Caco-2 (cell line): ENCODE measurements around the gene ACAD10. TPM values are rescaled to one million over a fixed set of nuclear protein-coding genes. Genes with fewer than 3 reads are reported as not detected.

Experiments
- BruUV-seq: library from RNA; stranded (reverse); fragments of 400-500 nt; replicated peaks from 2 replicates; lab custom pipeline; 2021; lab: Mats Ljungman, UMichigan
- CTCF ChIA-PET: fragments of 300-600 bp; sonication (Branson Sonifier 250); formaldehyde crosslinking; loops from one replicate; lab custom pipeline; 2022; ENCODE audit warnings: antibody characterized with exemption; lab: Charles Lee
- POLR2A ChIA-PET: fragments of 300-600 bp; sonication (Branson Sonifier 250); formaldehyde crosslinking; loops from one replicate; lab custom pipeline; 2022; ENCODE audit warnings: antibody characterized with exemption; lab: Charles Lee
- DNase-seq, 2 experiments: peaks; one replicate each; pipeline versions ENCODE4 v3.0.0 to v3.0.0-alpha.2; 2020 to 2022
- H3K27me3 ChIP-seq: replicated peaks from 2 replicates; pipeline ENCODE4 v1.6.0; 2011; ENCODE audit warnings: low read length; ENCODE audit not compliant: control insufficient read depth, insufficient read depth
- H3K36me3 ChIP-seq: 2 replicates; pipeline ENCODE4 v1.5.1; 2011; ENCODE audit warnings: low read length; ENCODE audit not compliant: control insufficient read depth, insufficient read depth
- H3K4me1 ChIP-seq: fragments of 250-450 bp; sonication (Bioruptor Pico); 2 replicates; pipeline ENCODE4 v1.5.1; 2020; ENCODE audit warnings: mild to moderate bottlenecking
- H3K4me3 ChIP-seq: 2 replicates; pipeline ENCODE4 v1.5.1; 2011; ENCODE audit warnings: low read depth, mild to moderate bottlenecking, control low read depth, low read length
- H3K9me3 ChIP-seq: fragments of 250-450 bp; sonication (Bioruptor Pico); 2 replicates; pipeline ENCODE4 v1.5.1; 2020; ENCODE audit warnings: mild to moderate bottlenecking, moderate library complexity
- H3K27ac Mint-ChIP-seq: one replicate; pipeline ENCODE4 v1.8.0; 2022; ENCODE audit warnings: mixed read lengths; ENCODE audit not compliant: unreplicated experiment
- H3K27me3 Mint-ChIP-seq: one replicate; pipeline ENCODE4 v1.8.0; 2022; ENCODE audit warnings: mixed read lengths; ENCODE audit not compliant: insufficient read depth, unreplicated experiment
- H3K36me3 Mint-ChIP-seq: one replicate; pipeline ENCODE4 v1.8.0; 2022; ENCODE audit warnings: mild to moderate bottlenecking, mixed read lengths; ENCODE audit not compliant: insufficient read depth, unreplicated experiment
- H3K4me1 Mint-ChIP-seq: one replicate; pipeline ENCODE4 v1.8.0; 2022; ENCODE audit warnings: low read depth, mixed read lengths; ENCODE audit not compliant: unreplicated experiment
- H3K4me3 Mint-ChIP-seq: one replicate; pipeline ENCODE4 v1.8.0; 2022; ENCODE audit warnings: mild to moderate bottlenecking, moderate library complexity, mixed read lengths; ENCODE audit not compliant: unreplicated experiment
- H3K9me3 Mint-ChIP-seq: one replicate; pipeline ENCODE4 v1.8.0; 2022; ENCODE audit warnings: mixed read lengths; ENCODE audit not compliant: unreplicated experiment
- intact Hi-C: fragments of 100-400 bp; cut with micrococcal nuclease; formaldehyde crosslinking; loops from one replicate; pipeline ENCODE4 v1.10.0; 2022; ENCODE audit not compliant: unreplicated experiment
- total RNA-seq: library from RNA; stranded (reverse); gene quantifications from 2 replicates; pipeline ENCODE4 v1.2.3, GENCODE V29; 2022
- TF ChIP-seq, protein P1 (sequence below), 2 experiments: fragments of 200-600 bp in 1 of 2; IDR thresholded peaks; 1 replicate in 1 of 2; 2 replicates in 1 of 2; pipeline versions ENCODE4 v1.5.1 to v1.8.0; 2011 to 2022; ENCODE audit warnings: antibody characterized with exemption in 1 of 2, control low read depth in 1 of 2, inconsistent platforms in 1 of 2, low read depth in 1 of 2, low read length in 1 of 2, mild to moderate bottlenecking in 1 of 2, moderate library complexity in 1 of 2; ENCODE audit not compliant: insufficient read depth in 1 of 2, severe bottlenecking in 1 of 2, unreplicated experiment in 1 of 2

ACAD10 gene
- total RNA-seq, 1 experiment from 2014 or later, result 19.0 TPM

DNA sequence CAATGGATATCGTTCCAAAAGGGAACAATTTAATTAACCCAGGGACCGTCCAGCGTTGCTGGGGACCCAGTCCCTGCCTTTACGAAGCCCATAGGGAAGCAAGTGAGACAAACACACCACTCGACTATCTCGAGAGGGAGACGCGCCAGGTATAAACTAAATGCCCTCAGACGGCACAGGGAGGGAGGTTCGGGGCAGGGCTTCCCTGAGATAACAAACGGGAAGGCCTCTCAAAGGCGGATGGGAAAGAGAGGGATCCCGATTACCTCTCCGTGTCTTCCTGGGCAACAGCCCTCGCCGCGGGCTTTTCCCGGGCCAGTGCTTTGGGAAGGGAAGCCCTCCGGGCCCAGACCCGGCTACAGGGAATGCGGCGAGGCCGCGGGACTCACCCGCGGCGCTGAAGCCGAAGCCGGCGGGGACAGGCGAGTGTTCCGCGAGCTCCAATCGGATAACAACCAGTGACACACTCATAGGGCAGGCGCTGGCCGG is 487 bp upstream of the ACAD10 start:
- peak in 1 of 2 experiments; percentile 40 for DNase-seq
- intact Hi-C loops, result loop anchor here (10.0 kb wide), 1 partner anchor 89 kb away; no protein-coding TSS in a partner anchor
- ChIA-PET CTCF (interaction anchor here (1.0 kb wide), 1 partner anchor 128 kb away, joined by 7 read pairs; no protein-coding TSS in a partner anchor), POLR2A (interaction anchor here (0.5 to 1.4 kb wide), 13 partner anchors 23 to 1758 kb away, joined by 3 to 10 read pairs (median 4); partner anchors contain the start of genes ERP29, MAPKAPK5 and TMEM116)
- Mint-ChIP-seq H3K4me1 (peaks cover 21% of the 10 kb centered on the region), H3K27ac (peak overlapping the region; percentile 95), H3K27me3 (no peaks in the 10 kb centered on the region), H3K36me3 (peaks cover 52% of the 10 kb centered on the region), H3K9me3 (no peaks in the 10 kb centered on the region), H3K4me3 (peak overlapping the region; percentile 92)
- TF ChIP-seq, protein P1, sequence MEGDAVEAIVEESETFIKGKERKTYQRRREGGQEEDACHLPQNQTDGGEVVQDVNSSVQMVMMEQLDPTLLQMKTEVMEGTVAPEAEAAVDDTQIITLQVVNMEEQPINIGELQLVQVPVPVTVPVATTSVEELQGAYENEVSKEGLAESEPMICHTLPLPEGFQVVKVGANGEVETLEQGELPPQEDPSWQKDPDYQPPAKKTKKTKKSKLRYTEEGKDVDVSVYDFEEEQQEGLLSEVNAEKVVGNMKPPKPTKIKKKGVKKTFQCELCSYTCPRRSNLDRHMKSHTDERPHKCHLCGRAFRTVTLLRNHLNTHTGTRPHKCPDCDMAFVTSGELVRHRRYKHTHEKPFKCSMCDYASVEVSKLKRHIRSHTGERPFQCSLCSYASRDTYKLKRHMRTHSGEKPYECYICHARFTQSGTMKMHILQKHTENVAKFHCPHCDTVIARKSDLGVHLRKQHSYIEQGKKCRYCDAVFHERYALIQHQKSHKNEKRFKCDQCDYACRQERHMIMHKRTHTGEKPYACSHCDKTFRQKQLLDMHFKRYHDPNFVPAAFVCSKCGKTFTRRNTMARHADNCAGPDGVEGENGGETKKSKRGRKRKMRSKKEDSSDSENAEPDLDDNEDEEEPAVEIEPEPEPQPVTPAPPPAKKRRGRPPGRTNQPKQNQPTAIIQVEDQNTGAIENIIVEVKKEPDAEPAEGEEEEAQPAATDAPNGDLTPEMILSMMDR (IDR thresholded peaks at IDR 0.05; ENCODE audit: insufficient read depth in 1 of 2, low read depth in 1 of 2, low read length in 1 of 2, severe bottlenecking in 1 of 2, unreplicated experiment in 1 of 2), result no peak
- Histone ChIP-seq H3K4me1 (peaks cover 9% of the 10 kb centered on the region; the same call in 1 of the 2 replicates), H3K4me3 (peak overlapping the region; percentile 71), H3K9me3 (no peaks in the 10 kb centered on the region), H3K36me3 (no peaks in the 10 kb centered on the region; the same call in 1 of the 2 replicates), H3K27me3 (no peaks in the 10 kb centered on the region)
- BruUV-seq, result TSS peak; percentile 42

DNA sequence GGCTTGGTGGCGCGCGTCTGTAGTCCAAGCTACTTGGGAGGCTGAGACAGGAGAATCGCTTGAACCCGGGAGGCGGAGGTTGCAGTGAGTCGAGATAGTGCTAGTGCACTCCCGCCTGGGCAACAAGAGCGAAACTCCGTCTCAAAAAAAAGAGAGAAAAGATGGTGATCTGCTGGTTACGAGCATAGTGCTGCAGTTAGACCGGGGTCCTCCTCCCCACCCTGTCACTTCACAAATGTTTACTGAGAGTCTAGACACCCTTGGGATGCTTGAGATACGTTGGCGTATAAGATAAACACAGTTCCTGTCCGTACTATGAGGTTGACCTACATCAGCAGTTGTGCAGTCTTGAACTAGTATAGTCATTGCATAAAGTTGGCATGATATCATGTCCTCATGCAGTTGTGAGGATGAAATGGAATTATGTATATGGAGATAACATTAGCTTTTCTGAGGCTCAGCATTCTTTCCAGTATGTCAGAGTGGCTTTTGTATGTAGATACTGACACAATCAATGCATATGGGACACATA is 787 bp downstream of the ACAD10 start:
- no peaks in the 10 kb centered on the region for H3K9me3 Mint-ChIP-seq
- peak overlapping the region; percentile 92 for H3K4me3 Mint-ChIP-seq
- Histone ChIP-seq H3K4me1 (peaks cover 9% of the 10 kb centered on the region; the same call in 1 of the 2 replicates), H3K4me3 (peak overlapping the region; percentile 71), H3K36me3 (no peaks in the 10 kb centered on the region; the same call in 1 of the 2 replicates), H3K9me3 (no peaks in the 10 kb centered on the region), H3K27me3 (no peaks in the 10 kb centered on the region)
- no peaks in the 10 kb centered on the region for H3K27me3 Mint-ChIP-seq
- intact Hi-C loops, result loop anchor here (2.0 to 10.0 kb wide), 3 partner anchors 54 to 126 kb away; no protein-coding TSS in a partner anchor
- ChIA-PET CTCF (no interaction called here), POLR2A (interaction anchor here (0.6 to 1.4 kb wide), 2 partner anchors 155 to 1111 kb away, joined by 3 to 5 read pairs; partner anchors contain the start of gene MAPKAPK5)
- DNase-seq, result no peak
- peaks cover 21% of the 10 kb centered on the region for H3K4me1 Mint-ChIP-seq
- peak overlapping the region; percentile 95 for H3K27ac Mint-ChIP-seq
- H3K36me3 Mint-ChIP-seq, result peaks cover 39% of the 10 kb centered on the region
- TF ChIP-seq, protein P1 (IDR thresholded peaks at IDR 0.05; ENCODE audit: insufficient read depth in 1 of 2, low read depth in 1 of 2, low read length in 1 of 2, severe bottlenecking in 1 of 2, unreplicated experiment in 1 of 2), result no peak
- no TSS peak for BruUV-seq

DNA sequence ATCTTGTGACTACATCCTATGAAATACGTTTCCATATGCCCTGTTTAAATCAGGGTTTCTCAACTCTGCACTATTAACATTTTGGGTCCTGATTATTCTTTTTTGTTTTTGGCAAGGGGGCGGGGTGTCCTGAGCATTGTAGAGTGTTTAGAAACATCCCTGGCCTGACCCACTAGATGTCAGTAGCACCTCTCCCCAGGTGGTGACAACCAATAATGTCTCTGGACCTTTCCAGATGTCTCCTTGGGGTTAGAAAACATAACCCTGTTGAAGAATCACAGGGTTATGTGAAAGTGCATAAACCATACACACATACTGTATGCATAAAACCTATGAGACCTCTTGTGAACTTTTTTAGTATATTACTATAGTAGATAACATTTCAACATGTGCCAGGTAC is 1.4 kb downstream of the ACAD10 start:
- Histone ChIP-seq H3K9me3 (no peaks in the 10 kb centered on the region), H3K36me3 (no peaks in the 10 kb centered on the region; the same call in 1 of the 2 replicates), H3K4me1 (peaks cover 9% of the 10 kb centered on the region; the same call in 1 of the 2 replicates), H3K4me3 (no peak overlapping the region), H3K27me3 (no peaks in the 10 kb centered on the region)
- peaks cover 33% of the 10 kb centered on the region for H3K36me3 Mint-ChIP-seq
- peak; percentile 41 to 44 for DNase-seq
- ChIA-PET POLR2A (no interaction called here), CTCF (no interaction called here)
- BruUV-seq, result no TSS peak
- H3K9me3 Mint-ChIP-seq, result no peaks in the 10 kb centered on the region
- H3K4me1 Mint-ChIP-seq, result peaks cover 21% of the 10 kb centered on the region
- H3K4me3 Mint-ChIP-seq, result peak overlapping the region; percentile 92
- intact Hi-C loops, result loop anchor here (2.0 to 10.0 kb wide), 3 partner anchors 54 to 126 kb away; no protein-coding TSS in a partner anchor
- H3K27ac Mint-ChIP-seq, result no peak overlapping the region
- TF ChIP-seq, protein P1 (IDR thresholded peaks at IDR 0.05; ENCODE audit: insufficient read depth in 1 of 2, low read depth in 1 of 2, low read length in 1 of 2, severe bottlenecking in 1 of 2, unreplicated experiment in 1 of 2), result peak; percentile 18 to 43
- H3K27me3 Mint-ChIP-seq, result no peaks in the 10 kb centered on the region
